Measurements from ENCODE around the gene RRAGA. TPM values are rescaled to one million over a fixed set of nuclear protein-coding genes. Genes with fewer than 3 reads are reported as not detected.
A peak's percentile ranks its signal among the peaks of the same experiment; 100 is the strongest.

Gene RRAGA
- total and polyA plus RNA-seq, 2 experiments from 2014 or later, result 24.7 to 36.1 TPM

DNA sequence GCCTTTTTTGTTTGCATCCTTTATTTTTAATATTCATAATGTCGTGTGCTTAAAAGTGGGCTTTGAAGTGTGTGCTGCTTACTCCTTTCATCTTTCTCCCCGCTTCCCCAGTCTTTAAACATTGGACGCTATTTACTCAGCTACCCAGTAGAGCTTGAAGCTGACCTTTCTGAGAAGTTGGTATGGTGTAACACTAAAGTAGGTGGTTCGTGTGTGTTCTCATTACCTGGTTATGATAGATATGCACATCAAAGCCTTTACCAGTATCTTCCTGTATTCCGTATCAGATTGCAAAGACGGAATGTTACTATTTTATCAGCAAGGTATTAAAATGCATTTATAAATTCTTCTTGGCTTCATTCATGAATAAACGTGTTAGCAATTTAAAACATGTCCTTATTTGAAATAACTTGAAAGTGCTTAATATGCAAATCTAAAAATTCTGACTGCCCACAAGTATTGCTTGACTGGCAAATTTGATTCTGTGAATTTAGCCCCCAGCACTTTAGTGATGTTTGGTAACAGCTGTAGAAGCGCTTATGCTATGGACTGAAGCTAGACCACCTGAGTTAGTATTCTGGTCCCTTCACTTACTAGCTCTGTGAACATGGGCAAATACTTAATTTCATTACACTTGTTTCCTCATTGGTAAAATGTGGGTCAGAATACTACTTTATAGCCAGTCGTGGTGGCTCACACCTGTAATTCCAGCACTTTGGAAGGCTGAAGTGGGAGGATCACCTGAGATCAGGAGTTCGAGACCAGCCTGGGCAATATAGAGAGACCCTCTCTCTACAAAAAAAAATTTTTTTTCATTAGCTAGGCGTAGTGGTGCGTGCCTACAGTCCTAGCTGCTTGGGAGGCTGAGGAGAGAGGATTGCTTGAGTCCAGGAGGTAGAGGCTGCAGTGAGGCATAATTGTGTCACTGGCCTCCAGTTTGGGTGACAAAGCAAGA is 1.7 kb downstream of the RRAGA start:
- Mint-ChIP-seq H3K4me3 (peak overlapping the region; percentile 93), H3K27me3 (ENCODE audit: insufficient read depth, low read depth, poor library complexity) (peaks cover 13% of the 10 kb centered on the region), H3K9me3 (no peaks in the 10 kb centered on the region), H3K4me1 (peaks cover 39% of the 10 kb centered on the region), H3K36me3 (ENCODE audit: low read depth) (peaks cover 3% of the 10 kb centered on the region; the same call in 2 of the 3 replicates), H3K27ac (no peak overlapping the region)
- Histone ChIP-seq H3K27me3 (ENCODE audit: insufficient read depth) (no peaks in the 10 kb centered on the region), H3K4me1 (ENCODE audit: insufficient read depth) (peaks cover 37% of the 10 kb centered on the region), H3K9me2 (ENCODE audit: insufficient read depth) (no peaks in the 10 kb centered on the region), H3K36me3 (ENCODE audit: insufficient read depth) (no peaks in the 10 kb centered on the region; the same call in 1 of the 2 replicates), H3K79me2 (replicated peaks; ENCODE audit: insufficient read depth) (peaks cover 12% of the 10 kb centered on the region), H3F3A (replicated peaks; ENCODE audit: low read depth) (peaks cover 11% of the 10 kb centered on the region; the same call in 1 of the 2 replicates), H4K20me1 (replicated peaks; ENCODE audit: insufficient read depth) (no peaks in the 10 kb centered on the region), H3K4me2 (peak overlapping the region; percentile 82), H2AFZ (no peak overlapping the region), H3K27ac (ENCODE audit: low read depth) (no peak overlapping the region), H3K4me3 (peak overlapping the region; percentile 86)
- DNase-seq (ENCODE audit: low spot score) (no peak), ATAC-seq (no peak)
- TF ChIP-seq, protein P1, sequence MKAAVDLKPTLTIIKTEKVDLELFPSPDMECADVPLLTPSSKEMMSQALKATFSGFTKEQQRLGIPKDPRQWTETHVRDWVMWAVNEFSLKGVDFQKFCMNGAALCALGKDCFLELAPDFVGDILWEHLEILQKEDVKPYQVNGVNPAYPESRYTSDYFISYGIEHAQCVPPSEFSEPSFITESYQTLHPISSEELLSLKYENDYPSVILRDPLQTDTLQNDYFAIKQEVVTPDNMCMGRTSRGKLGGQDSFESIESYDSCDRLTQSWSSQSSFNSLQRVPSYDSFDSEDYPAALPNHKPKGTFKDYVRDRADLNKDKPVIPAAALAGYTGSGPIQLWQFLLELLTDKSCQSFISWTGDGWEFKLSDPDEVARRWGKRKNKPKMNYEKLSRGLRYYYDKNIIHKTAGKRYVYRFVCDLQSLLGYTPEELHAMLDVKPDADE (IDR thresholded peaks at IDR 0.05), result no peak
- TF ChIP-seq, protein P2, sequence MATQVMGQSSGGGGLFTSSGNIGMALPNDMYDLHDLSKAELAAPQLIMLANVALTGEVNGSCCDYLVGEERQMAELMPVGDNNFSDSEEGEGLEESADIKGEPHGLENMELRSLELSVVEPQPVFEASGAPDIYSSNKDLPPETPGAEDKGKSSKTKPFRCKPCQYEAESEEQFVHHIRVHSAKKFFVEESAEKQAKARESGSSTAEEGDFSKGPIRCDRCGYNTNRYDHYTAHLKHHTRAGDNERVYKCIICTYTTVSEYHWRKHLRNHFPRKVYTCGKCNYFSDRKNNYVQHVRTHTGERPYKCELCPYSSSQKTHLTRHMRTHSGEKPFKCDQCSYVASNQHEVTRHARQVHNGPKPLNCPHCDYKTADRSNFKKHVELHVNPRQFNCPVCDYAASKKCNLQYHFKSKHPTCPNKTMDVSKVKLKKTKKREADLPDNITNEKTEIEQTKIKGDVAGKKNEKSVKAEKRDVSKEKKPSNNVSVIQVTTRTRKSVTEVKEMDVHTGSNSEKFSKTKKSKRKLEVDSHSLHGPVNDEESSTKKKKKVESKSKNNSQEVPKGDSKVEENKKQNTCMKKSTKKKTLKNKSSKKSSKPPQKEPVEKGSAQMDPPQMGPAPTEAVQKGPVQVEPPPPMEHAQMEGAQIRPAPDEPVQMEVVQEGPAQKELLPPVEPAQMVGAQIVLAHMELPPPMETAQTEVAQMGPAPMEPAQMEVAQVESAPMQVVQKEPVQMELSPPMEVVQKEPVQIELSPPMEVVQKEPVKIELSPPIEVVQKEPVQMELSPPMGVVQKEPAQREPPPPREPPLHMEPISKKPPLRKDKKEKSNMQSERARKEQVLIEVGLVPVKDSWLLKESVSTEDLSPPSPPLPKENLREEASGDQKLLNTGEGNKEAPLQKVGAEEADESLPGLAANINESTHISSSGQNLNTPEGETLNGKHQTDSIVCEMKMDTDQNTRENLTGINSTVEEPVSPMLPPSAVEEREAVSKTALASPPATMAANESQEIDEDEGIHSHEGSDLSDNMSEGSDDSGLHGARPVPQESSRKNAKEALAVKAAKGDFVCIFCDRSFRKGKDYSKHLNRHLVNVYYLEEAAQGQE (IDR thresholded peaks at IDR 0.05; ENCODE audit: unreplicated experiment), result no peak
- TF ChIP-seq CREB1 (CRISPR knock-in tag; IDR thresholded peaks at IDR 0.05; ENCODE audit: low read depth) (no peak), EZH2 (IDR thresholded peaks at IDR 0.05; ENCODE audit: low read depth, unreplicated experiment) (no peak), NANOG (IDR thresholded peaks at IDR 0.05; ENCODE audit: borderline replicate concordance) (no peak), POLR2AphosphoS5 (IDR thresholded peaks at IDR 0.05; ENCODE audit: low read depth) (no peak), EZH2phosphoT487 (IDR thresholded peaks at IDR 0.05; ENCODE audit: unreplicated experiment) (no peak), ZNF331 (CRISPR knock-in tag; IDR thresholded peaks at IDR 0.05; ENCODE audit: low read depth) (no peak), JUNB (IDR thresholded peaks at IDR 0.05; ENCODE audit: unreplicated experiment) (no peak), ZNF114 (CRISPR knock-in tag; IDR thresholded peaks at IDR 0.05) (no peak), STAT1 (IDR thresholded peaks at IDR 0.05; ENCODE audit: unreplicated experiment) (no peak)
- TF ChIP-seq, protein P3, sequence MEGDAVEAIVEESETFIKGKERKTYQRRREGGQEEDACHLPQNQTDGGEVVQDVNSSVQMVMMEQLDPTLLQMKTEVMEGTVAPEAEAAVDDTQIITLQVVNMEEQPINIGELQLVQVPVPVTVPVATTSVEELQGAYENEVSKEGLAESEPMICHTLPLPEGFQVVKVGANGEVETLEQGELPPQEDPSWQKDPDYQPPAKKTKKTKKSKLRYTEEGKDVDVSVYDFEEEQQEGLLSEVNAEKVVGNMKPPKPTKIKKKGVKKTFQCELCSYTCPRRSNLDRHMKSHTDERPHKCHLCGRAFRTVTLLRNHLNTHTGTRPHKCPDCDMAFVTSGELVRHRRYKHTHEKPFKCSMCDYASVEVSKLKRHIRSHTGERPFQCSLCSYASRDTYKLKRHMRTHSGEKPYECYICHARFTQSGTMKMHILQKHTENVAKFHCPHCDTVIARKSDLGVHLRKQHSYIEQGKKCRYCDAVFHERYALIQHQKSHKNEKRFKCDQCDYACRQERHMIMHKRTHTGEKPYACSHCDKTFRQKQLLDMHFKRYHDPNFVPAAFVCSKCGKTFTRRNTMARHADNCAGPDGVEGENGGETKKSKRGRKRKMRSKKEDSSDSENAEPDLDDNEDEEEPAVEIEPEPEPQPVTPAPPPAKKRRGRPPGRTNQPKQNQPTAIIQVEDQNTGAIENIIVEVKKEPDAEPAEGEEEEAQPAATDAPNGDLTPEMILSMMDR (conservative IDR thresholded peaks at IDR 0.05; ENCODE audit: low read depth in 2 of 2), result no peak
- TF ChIP-seq, protein P4, sequence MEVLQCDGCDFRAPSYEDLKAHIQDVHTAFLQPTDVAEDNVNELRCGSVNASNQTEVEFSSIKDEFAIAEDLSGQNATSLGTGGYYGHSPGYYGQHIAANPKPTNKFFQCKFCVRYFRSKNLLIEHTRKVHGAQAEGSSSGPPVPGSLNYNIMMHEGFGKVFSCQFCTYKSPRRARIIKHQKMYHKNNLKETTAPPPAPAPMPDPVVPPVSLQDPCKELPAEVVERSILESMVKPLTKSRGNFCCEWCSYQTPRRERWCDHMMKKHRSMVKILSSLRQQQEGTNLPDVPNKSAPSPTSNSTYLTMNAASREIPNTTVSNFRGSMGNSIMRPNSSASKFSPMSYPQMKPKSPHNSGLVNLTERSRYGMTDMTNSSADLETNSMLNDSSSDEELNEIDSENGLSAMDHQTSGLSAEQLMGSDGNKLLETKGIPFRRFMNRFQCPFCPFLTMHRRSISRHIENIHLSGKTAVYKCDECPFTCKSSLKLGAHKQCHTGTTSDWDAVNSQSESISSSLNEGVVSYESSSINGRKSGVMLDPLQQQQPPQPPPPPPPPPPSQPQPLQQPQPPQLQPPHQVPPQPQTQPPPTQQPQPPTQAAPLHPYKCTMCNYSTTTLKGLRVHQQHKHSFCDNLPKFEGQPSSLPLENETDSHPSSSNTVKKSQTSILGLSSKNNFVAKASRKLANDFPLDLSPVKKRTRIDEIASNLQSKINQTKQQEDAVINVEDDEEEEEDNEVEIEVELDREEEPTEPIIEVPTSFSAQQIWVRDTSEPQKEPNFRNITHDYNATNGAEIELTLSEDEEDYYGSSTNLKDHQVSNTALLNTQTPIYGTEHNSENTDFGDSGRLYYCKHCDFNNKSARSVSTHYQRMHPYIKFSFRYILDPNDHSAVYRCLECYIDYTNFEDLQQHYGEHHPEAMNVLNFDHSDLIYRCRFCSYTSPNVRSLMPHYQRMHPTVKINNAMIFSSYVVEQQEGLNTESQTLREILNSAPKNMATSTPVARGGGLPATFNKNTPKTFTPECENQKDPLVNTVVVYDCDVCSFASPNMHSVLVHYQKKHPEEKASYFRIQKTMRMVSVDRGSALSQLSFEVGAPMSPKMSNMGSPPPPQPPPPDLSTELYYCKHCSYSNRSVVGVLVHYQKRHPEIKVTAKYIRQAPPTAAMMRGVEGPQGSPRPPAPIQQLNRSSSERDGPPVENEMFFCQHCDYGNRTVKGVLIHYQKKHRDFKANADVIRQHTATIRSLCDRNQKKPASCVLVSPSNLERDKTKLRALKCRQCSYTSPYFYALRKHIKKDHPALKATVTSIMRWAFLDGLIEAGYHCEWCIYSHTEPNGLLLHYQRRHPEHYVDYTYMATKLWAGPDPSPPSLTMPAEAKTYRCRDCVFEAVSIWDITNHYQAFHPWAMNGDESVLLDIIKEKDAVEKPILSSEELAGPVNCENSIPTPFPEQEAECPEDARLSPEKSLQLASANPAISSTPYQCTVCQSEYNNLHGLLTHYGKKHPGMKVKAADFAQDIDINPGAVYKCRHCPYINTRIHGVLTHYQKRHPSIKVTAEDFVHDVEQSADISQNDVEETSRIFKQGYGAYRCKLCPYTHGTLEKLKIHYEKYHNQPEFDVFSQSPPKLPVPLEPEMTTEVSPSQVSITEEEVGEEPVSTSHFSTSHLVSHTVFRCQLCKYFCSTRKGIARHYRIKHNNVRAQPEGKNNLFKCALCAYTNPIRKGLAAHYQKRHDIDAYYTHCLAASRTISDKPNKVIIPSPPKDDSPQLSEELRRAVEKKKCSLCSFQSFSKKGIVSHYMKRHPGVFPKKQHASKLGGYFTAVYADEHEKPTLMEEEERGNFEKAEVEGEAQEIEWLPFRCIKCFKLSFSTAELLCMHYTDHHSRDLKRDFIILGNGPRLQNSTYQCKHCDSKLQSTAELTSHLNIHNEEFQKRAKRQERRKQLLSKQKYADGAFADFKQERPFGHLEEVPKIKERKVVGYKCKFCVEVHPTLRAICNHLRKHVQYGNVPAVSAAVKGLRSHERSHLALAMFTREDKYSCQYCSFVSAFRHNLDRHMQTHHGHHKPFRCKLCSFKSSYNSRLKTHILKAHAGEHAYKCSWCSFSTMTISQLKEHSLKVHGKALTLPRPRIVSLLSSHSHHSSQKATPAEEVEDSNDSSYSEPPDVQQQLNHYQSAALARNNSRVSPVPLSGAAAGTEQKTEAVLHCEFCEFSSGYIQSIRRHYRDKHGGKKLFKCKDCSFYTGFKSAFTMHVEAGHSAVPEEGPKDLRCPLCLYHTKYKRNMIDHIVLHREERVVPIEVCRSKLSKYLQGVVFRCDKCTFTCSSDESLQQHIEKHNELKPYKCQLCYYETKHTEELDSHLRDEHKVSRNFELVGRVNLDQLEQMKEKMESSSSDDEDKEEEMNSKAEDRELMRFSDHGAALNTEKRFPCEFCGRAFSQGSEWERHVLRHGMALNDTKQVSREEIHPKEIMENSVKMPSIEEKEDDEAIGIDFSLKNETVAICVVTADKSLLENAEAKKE (CRISPR knock-in tag; IDR thresholded peaks at IDR 0.05), result no peak

All from GM23338 (cell line).